HCT116 (cell line): ENCODE measurements around the gene ARHGAP9. TPM values are rescaled to one million over a fixed set of nuclear protein-coding genes. Genes with fewer than 3 reads are reported as not detected.

Source experiments
- ATAC-seq: fragments of 200-7000 bp; cut with Tn5 transposase; 2 replicates; pipeline ENCODE4 v1.9.1; 2020; ENCODE audit warnings: mild to moderate bottlenecking, moderate library complexity
- BruUV-seq: library from RNA; stranded (reverse); fragments of 400-500 nt; replicated peaks from 2 replicates; lab custom pipeline; 2021; lab: Mats Ljungman, UMichigan
- CTCF ChIA-PET: fragments of 300-600 bp; sonication (Branson Sonifier 250); formaldehyde crosslinking; loops from one replicate; lab custom pipeline; 2021; ENCODE audit warnings: antibody characterized with exemption; lab: Charles Lee
- POLR2A ChIA-PET: fragments of 300-600, 350-600 bp; sonication (Branson Sonifier 250); formaldehyde crosslinking; loops from one replicate; lab custom pipeline; 2021; ENCODE audit warnings: antibody characterized with exemption; lab: Charles Lee
- RAD21 ChIA-PET, 2 experiments: fragments of 300-600 bp; sonication (Branson Sonifier 250); formaldehyde crosslinking; loops; one replicate each; lab custom pipeline; 2023; ENCODE audit warnings: low total read pairs in 2 of 2; ENCODE audit not compliant: uncharacterized antibody in 2 of 2, unreplicated experiment in 2 of 2, low non-redundant PET in 1 of 2; lab: Charles Lee
- DNase-seq: peaks from one replicate; pipeline ENCODE4 v3.0.0-alpha.2; 2010; ENCODE audit warnings: low read depth, low spot score
- H2AFZ ChIP-seq: fragments of 200-600 bp; shearing (Covaris generic), sonication (generic); 2 replicates; pipeline ENCODE4 v1.6.1; 2017; ENCODE audit warnings: low read depth, mixed run types, mixed read lengths, antibody characterized with exemption, low read length; ENCODE audit not compliant: poor library complexity, severe bottlenecking
- H3K27ac ChIP-seq: 2 replicates; pipeline ENCODE4 v1.5.1; 2012; ENCODE audit warnings: low read depth, low read length
- H3K27me3 ChIP-seq: fragments of 200-600 bp; sonication (generic); 2 replicates; pipeline ENCODE4 v1.6.1; 2016; ENCODE audit warnings: mixed run types, low read length, mixed read lengths; ENCODE audit not compliant: insufficient read depth
- H3K36me3 ChIP-seq, 2 experiments: fragments of 200-500 bp in 1 of 2; fragments of 200-600 bp in 1 of 2; sonication (Bioruptor generic) in 1 of 2; sonication (generic) in 1 of 2; 2 replicates each; pipeline versions ENCODE4 v1.5.1 to v1.6.1; 2014 to 2016; ENCODE audit warnings: low read length in 2 of 2, inconsistent platforms in 1 of 2, mixed read lengths in 1 of 2, mixed run types in 1 of 2; ENCODE audit not compliant: insufficient read depth in 2 of 2, control insufficient read depth in 1 of 2
- H3K4me1 ChIP-seq, 2 experiments: fragments of 200-600 bp in 1 of 2; sonication (generic) in 1 of 2; 2 replicates each; pipeline versions ENCODE4 v1.5.1 to v1.6.1; 2012 to 2017; ENCODE audit warnings: low read length in 2 of 2, inconsistent platforms in 1 of 2, mild to moderate bottlenecking in 1 of 2, mixed read lengths in 1 of 2, mixed run types in 1 of 2, moderate library complexity in 1 of 2; ENCODE audit not compliant: insufficient read depth in 2 of 2, control insufficient read depth in 1 of 2
- H3K4me2 ChIP-seq: fragments of 200-600 bp; sonication (generic); 2 replicates; pipeline ENCODE4 v1.6.1; 2017; ENCODE audit warnings: mixed run types, low read length, mixed read lengths
- H3K4me3 ChIP-seq, 2 experiments: fragments of 200-600 bp in 1 of 2; sonication (generic) in 1 of 2; replicated peaks in 1 of 2; 2 replicates each; pipeline ENCODE4 v1.5.1; 2011 to 2016; ENCODE audit warnings: low read length in 2 of 2, control low read depth in 1 of 2, low read depth in 1 of 2, mild to moderate bottlenecking in 1 of 2, mixed read lengths in 1 of 2, mixed run types in 1 of 2
- H3K79me2 ChIP-seq: fragments of 200-600 bp; sonication (generic); 2 replicates; pipeline ENCODE4 v1.6.1; 2017; ENCODE audit warnings: mild to moderate bottlenecking, mixed run types, low read length, moderate library complexity, mixed read lengths; ENCODE audit not compliant: insufficient read depth
- H3K9ac ChIP-seq: fragments of 200-600 bp; sonication (generic); 2 replicates; pipeline ENCODE4 v1.6.1; 2016; ENCODE audit warnings: low read length, mixed read lengths
- H3K9me2 ChIP-seq: fragments of 200-600 bp; sonication (generic), shearing (Covaris generic); 2 replicates; pipeline ENCODE4 v1.6.1; 2017; ENCODE audit warnings: mixed run types, mild to moderate bottlenecking, moderate library complexity; ENCODE audit not compliant: insufficient read depth
- H3K9me3 ChIP-seq, 2 experiments: fragments of 200-500 bp in 1 of 2; fragments of 200-600 bp in 1 of 2; sonication (Bioruptor generic) in 1 of 2; sonication (generic) in 1 of 2; 2 replicates each; pipeline ENCODE4 v1.6.1; 2014 to 2017; ENCODE audit warnings: low read length in 2 of 2, mixed read lengths in 2 of 2, inconsistent platforms in 1 of 2, low read depth in 1 of 2, mild to moderate bottlenecking in 1 of 2, mixed run types in 1 of 2, moderate library complexity in 1 of 2; ENCODE audit not compliant: control insufficient read depth in 1 of 2, insufficient read depth in 1 of 2
- H4K20me1 ChIP-seq: fragments of 200-600 bp; sonication (generic), shearing (Covaris generic); 2 replicates; pipeline ENCODE4 v1.6.1; 2017; ENCODE audit warnings: mixed run types, mild to moderate bottlenecking, moderate library complexity; ENCODE audit not compliant: insufficient read depth
- CBX3 ChIP-seq: IDR thresholded peaks from 2 replicates; pipeline ENCODE4 v1.6.1; 2012; ENCODE audit warnings: low read depth
- EGR1 ChIP-seq: IDR thresholded peaks from 2 replicates; pipeline ENCODE4 v1.6.1; 2012; ENCODE audit warnings: low read depth
- ELF1 ChIP-seq: IDR thresholded peaks from 2 replicates; pipeline ENCODE4 v1.6.1; 2012; ENCODE audit warnings: low read depth, borderline replicate concordance
- EZH2phosphoT487 ChIP-seq: fragments of 200-600 bp; IDR thresholded peaks from 2 replicates; pipeline ENCODE4 v1.6.1; 2018; ENCODE audit warnings: antibody characterized with exemption, borderline replicate concordance
- JUND ChIP-seq: IDR thresholded peaks from 2 replicates; pipeline ENCODE4 v1.6.1; 2012
- POLR2A ChIP-seq: IDR thresholded peaks from 2 replicates; pipeline ENCODE4 v1.7.0; 2011; ENCODE audit warnings: borderline replicate concordance; ENCODE audit not compliant: insufficient read depth, insufficient read length; ENCODE audit errors: extremely low read depth
- POLR2AphosphoS5 ChIP-seq: IDR thresholded peaks from 2 replicates; pipeline ENCODE4 v1.6.1; 2011; ENCODE audit warnings: mild to moderate bottlenecking, low read depth, low read length, moderate library complexity
- RAD21 ChIP-seq: IDR thresholded peaks from 2 replicates; pipeline ENCODE4 v1.6.1; 2012; ENCODE audit warnings: low read depth, mild to moderate bottlenecking
- SIN3A ChIP-seq: IDR thresholded peaks from 2 replicates; pipeline ENCODE4 v1.6.1; 2012; ENCODE audit warnings: low read depth
- SRF ChIP-seq: IDR thresholded peaks from 2 replicates; pipeline ENCODE4 v1.6.1; 2012; ENCODE audit warnings: low read depth
- YY1 ChIP-seq: IDR thresholded peaks from 2 replicates; pipeline ENCODE4 v1.6.1; 2011; ENCODE audit warnings: low read length, low read depth, moderate library complexity, mild to moderate bottlenecking; ENCODE audit not compliant: insufficient replicate concordance; ENCODE audit errors: extremely low read depth
- ZNF274 ChIP-seq: fragments of 200-500 bp; sonication (Bioruptor generic); IDR thresholded peaks from 2 replicates; pipeline ENCODE4 v1.6.1; 2014; ENCODE audit warnings: mild to moderate bottlenecking, low read depth, low read length, inconsistent platforms
- intact Hi-C: fragments of 100-400 bp; cut with micrococcal nuclease; formaldehyde crosslinking; loops from 2 replicates; pipeline ENCODE4 v1.10.0; 2022
- total RNA-seq: library from RNA; stranded (reverse); gene quantifications from one replicate; pipeline ENCODE4 v1.2.1, GENCODE V29; 2021; ENCODE audit not compliant: unreplicated experiment
- TF ChIP-seq, protein P1 (sequence below), 3 experiments: fragments of 200-600 bp in 1 of 3; sonication (generic) in 1 of 3; IDR thresholded peaks in 2 of 3; conservative IDR thresholded peaks in 1 of 3; 2 replicates each; pipeline ENCODE4 v1.5.1; 2012 to 2017; ENCODE audit warnings: low read depth in 2 of 3, low read length in 2 of 3, antibody characterized with exemption in 1 of 3, borderline replicate concordance in 1 of 3, control low read depth in 1 of 3, mild to moderate bottlenecking in 1 of 3, mixed read lengths in 1 of 3, mixed run types in 1 of 3, moderate library complexity in 1 of 3; ENCODE audit not compliant: insufficient read depth in 1 of 3
- TF ChIP-seq, protein P2 (sequence below): IDR thresholded peaks from 2 replicates; pipeline ENCODE4 v1.6.1; 2012

Gene ARHGAP9
- total RNA-seq, 1 experiment from 2014 or later = 0.84 TPM

DNA sequence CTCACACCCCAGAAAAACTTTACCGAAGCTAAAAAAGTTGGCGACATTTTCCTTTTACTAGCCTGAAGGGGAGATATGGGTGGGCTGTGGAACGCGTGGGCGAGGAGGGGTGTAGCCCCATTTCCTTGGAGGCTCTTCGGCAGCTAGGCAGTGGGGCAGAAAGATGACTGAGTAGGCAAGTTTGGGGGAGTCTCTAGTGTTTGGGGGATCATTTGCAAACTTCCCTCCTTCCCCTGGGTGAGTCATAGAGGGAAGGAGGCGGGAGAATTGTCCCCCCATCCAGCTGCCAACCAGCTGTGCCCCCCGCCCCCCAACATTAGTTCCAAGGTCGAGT is 17.8 kb downstream of the ARHGAP9 start:
- peak; percentile 4 for ATAC-seq
- CTCF ChIA-PET = interaction anchor here (0.6 to 1.7 kb wide), 4 partner anchors 9 to 248 kb away, joined by 3 to 7 read pairs (median 4); no protein-coding TSS in a partner anchor

More for the DNA sequence above, 17.8 kb downstream of the ARHGAP9 start:
- peak overlapping the region; percentile 56 for H3K9ac ChIP-seq
- no peak for DNase-seq
- TF ChIP-seq, protein P1, sequence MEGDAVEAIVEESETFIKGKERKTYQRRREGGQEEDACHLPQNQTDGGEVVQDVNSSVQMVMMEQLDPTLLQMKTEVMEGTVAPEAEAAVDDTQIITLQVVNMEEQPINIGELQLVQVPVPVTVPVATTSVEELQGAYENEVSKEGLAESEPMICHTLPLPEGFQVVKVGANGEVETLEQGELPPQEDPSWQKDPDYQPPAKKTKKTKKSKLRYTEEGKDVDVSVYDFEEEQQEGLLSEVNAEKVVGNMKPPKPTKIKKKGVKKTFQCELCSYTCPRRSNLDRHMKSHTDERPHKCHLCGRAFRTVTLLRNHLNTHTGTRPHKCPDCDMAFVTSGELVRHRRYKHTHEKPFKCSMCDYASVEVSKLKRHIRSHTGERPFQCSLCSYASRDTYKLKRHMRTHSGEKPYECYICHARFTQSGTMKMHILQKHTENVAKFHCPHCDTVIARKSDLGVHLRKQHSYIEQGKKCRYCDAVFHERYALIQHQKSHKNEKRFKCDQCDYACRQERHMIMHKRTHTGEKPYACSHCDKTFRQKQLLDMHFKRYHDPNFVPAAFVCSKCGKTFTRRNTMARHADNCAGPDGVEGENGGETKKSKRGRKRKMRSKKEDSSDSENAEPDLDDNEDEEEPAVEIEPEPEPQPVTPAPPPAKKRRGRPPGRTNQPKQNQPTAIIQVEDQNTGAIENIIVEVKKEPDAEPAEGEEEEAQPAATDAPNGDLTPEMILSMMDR (IDR thresholded peaks at IDR 0.05 in 2 of 3, conservative IDR thresholded peaks at IDR 0.05 in 1 of 3; ENCODE audit: borderline replicate concordance in 1 of 3, insufficient read depth in 1 of 3, low read depth in 2 of 3, low read length in 2 of 3) = no peak
- TF ChIP-seq YY1 = no peak
- no peak for TF ChIP-seq ZNF274
- no peak for TF ChIP-seq POLR2A
- TF ChIP-seq POLR2AphosphoS5 = no peak
- no peak for TF ChIP-seq SIN3A
- TF ChIP-seq EZH2phosphoT487 = no peak
- TF ChIP-seq, protein P2, sequence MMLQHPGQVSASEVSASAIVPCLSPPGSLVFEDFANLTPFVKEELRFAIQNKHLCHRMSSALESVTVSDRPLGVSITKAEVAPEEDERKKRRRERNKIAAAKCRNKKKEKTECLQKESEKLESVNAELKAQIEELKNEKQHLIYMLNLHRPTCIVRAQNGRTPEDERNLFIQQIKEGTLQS = no peak
- TF ChIP-seq CBX3 = no peak
- TF ChIP-seq JUND = no peak
- TF ChIP-seq ELF1 = no peak
- no peak for TF ChIP-seq EGR1
- no peak for TF ChIP-seq SRF
- TF ChIP-seq RAD21 = no peak
- no peaks in the 10 kb centered on the region for H4K20me1 ChIP-seq
- H3K27me3 ChIP-seq = no peaks in the 10 kb centered on the region
- H3K9me3 ChIP-seq = no peaks in the 10 kb centered on the region
- H3K79me2 ChIP-seq = no peaks in the 10 kb centered on the region
- H3K36me3 ChIP-seq = no peaks in the 10 kb centered on the region
- ChIA-PET POLR2A (no interaction called here), RAD21 (no interaction called here)
- peaks cover 20 to 44% of the 10 kb centered on the region in 2 experiments for H3K4me1 ChIP-seq
- peak overlapping the region; percentile 75 for H3K4me3 ChIP-seq
- no peaks in the 10 kb centered on the region for H3K9me2 ChIP-seq
- no TSS peak for BruUV-seq
- no peak overlapping the region for H2AFZ ChIP-seq
- intact Hi-C loops = loop anchor here (5.0 kb wide), 1 partner anchor 375 kb away; the partner anchor contains the start of gene NAB2
- peak overlapping the region; percentile 99 for H3K4me2 ChIP-seq
- H3K27ac ChIP-seq = peak overlapping the region; percentile 65
